Fibroblast of lung (primary cell): ENCODE data around the gene ZFYVE28. TPM values are rescaled to one million over a fixed set of nuclear protein-coding genes. Genes with fewer than 3 reads are reported as not detected.

Source experiments
- DNase-seq, 2 donors: peaks; one replicate each; pipeline versions ENCODE4 v3.0.0 to v3.0.0-alpha.2; 2010; ENCODE audit warnings: low read depth in 2 of 2
- H2AFZ ChIP-seq: 2 replicates; pipeline ENCODE4 v1.5.1; 2012; ENCODE audit warnings: low read length, control low read depth, inconsistent platforms
- H3K27ac ChIP-seq: 2 replicates; pipeline ENCODE4 v1.5.1; 2011; ENCODE audit warnings: low read length, control low read depth; ENCODE audit not compliant: insufficient read depth
- H3K27me3 ChIP-seq: 2 replicates; pipeline ENCODE4 v1.5.1; 2011; ENCODE audit warnings: mild to moderate bottlenecking, low read length; ENCODE audit not compliant: control insufficient read depth, insufficient read depth
- H3K36me3 ChIP-seq: 2 replicates; pipeline ENCODE4 v1.5.1; 2011; ENCODE audit warnings: low read length; ENCODE audit not compliant: control insufficient read depth, insufficient read depth
- H3K4me1 ChIP-seq: 2 replicates; pipeline ENCODE4 v1.5.1; 2011; ENCODE audit warnings: low read length; ENCODE audit not compliant: control insufficient read depth, insufficient read depth; ENCODE audit errors: extremely low read depth
- H3K4me2 ChIP-seq: 2 replicates; pipeline ENCODE4 v1.5.1; 2011; ENCODE audit warnings: low read length, control low read depth; ENCODE audit not compliant: insufficient read depth; ENCODE audit errors: extremely low read depth
- H3K4me3 ChIP-seq, 4 experiments: fragments of 200-600 bp in 1 of 4; sonication (generic) in 1 of 4; replicated peaks in 1 of 4; 2 replicates each; pipeline ENCODE4 v1.5.1; 2011 to 2016; ENCODE audit warnings: low read length in 4 of 4, low read depth in 3 of 4, mild to moderate bottlenecking in 3 of 4, control low read depth in 2 of 4, inconsistent platforms in 1 of 4, mixed read lengths in 1 of 4; ENCODE audit not compliant: insufficient read depth in 1 of 4; ENCODE audit errors: control extremely low read depth in 1 of 4
- H3K79me2 ChIP-seq: 2 replicates; pipeline ENCODE4 v1.5.1; 2012; ENCODE audit warnings: mild to moderate bottlenecking, low read length, inconsistent platforms; ENCODE audit not compliant: control insufficient read depth, insufficient read depth
- H3K9ac ChIP-seq: 2 replicates; pipeline ENCODE4 v1.5.1; 2011; ENCODE audit warnings: mild to moderate bottlenecking, low read length, control low read depth; ENCODE audit not compliant: insufficient read depth
- H3K9me3 ChIP-seq: 2 replicates; pipeline ENCODE4 v1.5.1; 2012; ENCODE audit warnings: low read depth, low read length; ENCODE audit not compliant: control insufficient read depth, insufficient read depth
- H4K20me1 ChIP-seq: 2 replicates; pipeline ENCODE4 v1.5.1; 2011; ENCODE audit warnings: low read length; ENCODE audit not compliant: control insufficient read depth, insufficient read depth; ENCODE audit errors: extremely low read depth
- EZH2 ChIP-seq: IDR thresholded peaks from 2 replicates; pipeline ENCODE4 v1.5.1; 2012; ENCODE audit warnings: low read length, control low read depth, mild to moderate bottlenecking; ENCODE audit errors: missing control alignments
- polyA plus RNA-seq, 2 donors: library from polyadenylated mRNA; depleted of rRNA in 1 of 2; stranded (reverse) in 1 of 2; unstranded in 1 of 2; fragments of >200 nt; gene quantifications; 2 replicates each; pipeline ENCODE4 v1.2.1, GENCODE V29; 2011 to 2012; ENCODE audit warnings: missing spikeins in 1 of 2
- total RNA-seq: library from RNA; depleted of rRNA; stranded (reverse); fragments of >200 nt; gene quantifications from 2 replicates; pipeline ENCODE4 v1.2.1, GENCODE V29; 2014
- TF ChIP-seq, protein P1 (sequence below), 2 donors: IDR thresholded peaks in 1 of 2; conservative IDR thresholded peaks in 1 of 2; 1 replicate in 1 of 2; 2 replicates in 1 of 2; pipeline ENCODE4 v1.5.1; 2011 to 2012; ENCODE audit warnings: low read length in 2 of 2, control low read depth in 1 of 2, inconsistent platforms in 1 of 2, low read depth in 1 of 2, mild to moderate bottlenecking in 1 of 2

The ZFYVE28 gene
- total and polyA plus RNA-seq, 2 donors (not counting 1 experiment from before 2014, with no cell fraction given), result 2.4 to 11.6 TPM

DNA sequence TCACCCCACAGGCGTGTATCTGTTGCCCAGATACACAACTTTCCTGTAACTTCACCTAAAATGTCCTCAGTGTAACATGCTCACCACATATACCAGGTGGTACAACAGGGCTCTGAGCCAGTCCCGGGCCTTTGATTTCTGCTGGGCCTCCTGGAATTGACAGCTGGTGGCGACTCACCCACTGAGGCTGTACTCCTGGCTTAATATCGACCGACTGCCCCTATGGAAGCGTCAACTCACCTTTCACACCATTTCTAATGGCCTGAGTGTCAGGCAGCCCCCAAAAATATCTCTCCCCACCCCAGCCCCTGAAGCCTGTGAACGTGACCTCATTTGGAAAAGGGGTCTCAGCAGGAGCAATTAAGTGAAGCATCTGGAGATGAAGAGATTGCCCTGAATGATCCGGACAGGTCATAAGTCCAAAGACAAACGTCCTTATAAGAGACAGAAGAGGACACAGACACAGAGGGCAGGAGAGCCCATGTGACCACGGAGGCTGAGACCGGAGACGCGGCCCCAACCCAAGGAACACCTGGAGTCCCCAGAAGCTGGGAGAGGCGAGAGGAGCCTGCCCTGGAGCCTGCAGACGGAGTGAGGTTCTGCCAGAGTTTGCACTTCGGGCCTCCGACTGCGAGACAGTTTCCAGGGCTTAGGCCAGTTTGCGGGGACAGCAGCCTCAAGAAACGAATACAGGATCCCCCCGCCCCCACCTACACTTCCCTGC is 144.0 kb downstream of the ZFYVE28 start:
- no peak overlapping the region for H3K4me3 ChIP-seq
- H4K20me1 ChIP-seq, result no peaks in the 10 kb centered on the region
- H3K9ac ChIP-seq, result no peak overlapping the region
- no peak overlapping the region for H2AFZ ChIP-seq
- H3K27me3 ChIP-seq, result no peaks in the 10 kb centered on the region
- no peaks in the 10 kb centered on the region for H3K36me3 ChIP-seq
- no peak for DNase-seq
- TF ChIP-seq, protein P1, sequence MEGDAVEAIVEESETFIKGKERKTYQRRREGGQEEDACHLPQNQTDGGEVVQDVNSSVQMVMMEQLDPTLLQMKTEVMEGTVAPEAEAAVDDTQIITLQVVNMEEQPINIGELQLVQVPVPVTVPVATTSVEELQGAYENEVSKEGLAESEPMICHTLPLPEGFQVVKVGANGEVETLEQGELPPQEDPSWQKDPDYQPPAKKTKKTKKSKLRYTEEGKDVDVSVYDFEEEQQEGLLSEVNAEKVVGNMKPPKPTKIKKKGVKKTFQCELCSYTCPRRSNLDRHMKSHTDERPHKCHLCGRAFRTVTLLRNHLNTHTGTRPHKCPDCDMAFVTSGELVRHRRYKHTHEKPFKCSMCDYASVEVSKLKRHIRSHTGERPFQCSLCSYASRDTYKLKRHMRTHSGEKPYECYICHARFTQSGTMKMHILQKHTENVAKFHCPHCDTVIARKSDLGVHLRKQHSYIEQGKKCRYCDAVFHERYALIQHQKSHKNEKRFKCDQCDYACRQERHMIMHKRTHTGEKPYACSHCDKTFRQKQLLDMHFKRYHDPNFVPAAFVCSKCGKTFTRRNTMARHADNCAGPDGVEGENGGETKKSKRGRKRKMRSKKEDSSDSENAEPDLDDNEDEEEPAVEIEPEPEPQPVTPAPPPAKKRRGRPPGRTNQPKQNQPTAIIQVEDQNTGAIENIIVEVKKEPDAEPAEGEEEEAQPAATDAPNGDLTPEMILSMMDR (conservative IDR thresholded peaks at IDR 0.05 in 1 of 2, IDR thresholded peaks at IDR 0.05 in 1 of 2; ENCODE audit: low read depth in 1 of 2, low read length in 2 of 2), result no peak
- no peak for TF ChIP-seq EZH2
- no peak overlapping the region for H3K27ac ChIP-seq
- H3K4me2 ChIP-seq, result no peak overlapping the region
- no peaks in the 10 kb centered on the region for H3K9me3 ChIP-seq
- H3K4me1 ChIP-seq, result no peaks in the 10 kb centered on the region
- no peaks in the 10 kb centered on the region for H3K79me2 ChIP-seq

DNA sequence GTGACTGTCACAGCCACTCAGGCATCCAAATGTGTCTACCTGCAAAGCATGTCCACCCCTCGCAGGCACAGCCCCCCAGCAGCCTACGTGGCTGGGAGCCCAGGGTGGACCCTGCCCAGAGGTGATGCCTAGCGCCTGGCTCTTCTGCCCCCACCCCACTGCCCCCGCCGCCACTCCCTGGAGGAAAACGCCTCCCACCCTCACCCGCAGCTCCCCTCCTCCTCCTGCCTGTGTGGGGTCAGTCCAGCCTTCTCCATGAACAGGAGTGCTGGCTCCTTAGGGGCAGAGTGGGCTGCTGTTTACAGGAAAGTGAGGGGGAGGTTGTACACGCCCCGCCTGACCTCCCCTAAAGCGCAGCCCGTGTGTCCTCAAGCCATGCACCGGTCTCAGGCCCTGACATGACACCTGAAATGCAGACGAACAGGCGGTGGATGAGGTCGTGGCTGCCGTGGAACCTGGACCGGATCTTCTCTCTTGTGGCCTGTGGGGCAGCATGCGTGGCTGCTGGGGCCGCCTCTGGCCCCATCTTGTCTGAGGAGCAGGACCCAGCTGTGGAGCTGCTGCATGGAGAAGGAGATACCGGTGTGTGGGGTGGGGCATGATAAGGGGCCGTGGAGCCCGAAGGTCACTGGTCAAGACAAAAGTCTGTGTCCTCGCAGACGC is 144.7 kb downstream of the ZFYVE28 start:
- Histone ChIP-seq H3K9me3 (no peaks in the 10 kb centered on the region), H4K20me1 (no peaks in the 10 kb centered on the region), H3K4me3 (no peak overlapping the region), H3K4me2 (no peak overlapping the region), H3K36me3 (no peaks in the 10 kb centered on the region), H3K27ac (no peak overlapping the region), H3K9ac (no peak overlapping the region), H3K4me1 (no peaks in the 10 kb centered on the region), H2AFZ (no peak overlapping the region), H3K27me3 (no peaks in the 10 kb centered on the region), H3K79me2 (no peaks in the 10 kb centered on the region)
- TF ChIP-seq EZH2, result no peak
- TF ChIP-seq, protein P1 (conservative IDR thresholded peaks at IDR 0.05 in 1 of 2, IDR thresholded peaks at IDR 0.05 in 1 of 2; ENCODE audit: low read depth in 1 of 2, low read length in 2 of 2), result no peak
- DNase-seq, result no peak

DNA sequence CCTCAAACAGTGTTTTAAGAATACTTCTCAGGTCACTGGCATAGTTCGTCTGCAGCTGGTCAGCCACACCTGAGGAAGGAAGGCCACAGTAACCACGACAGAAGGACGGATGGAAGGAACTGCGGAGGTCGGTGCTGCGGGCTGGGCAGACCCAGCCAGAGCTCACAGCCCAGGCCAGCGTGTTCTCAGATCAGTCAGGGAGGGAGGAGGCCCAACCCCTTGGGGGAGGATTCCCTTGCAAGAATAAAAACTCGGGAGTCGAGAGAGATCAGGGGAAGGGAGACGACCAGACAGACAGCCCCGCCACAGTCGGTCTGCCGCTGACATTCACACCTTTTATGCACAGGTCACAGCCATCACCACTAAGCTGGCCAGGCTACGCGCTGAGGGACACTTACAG is 145.2 kb downstream of the ZFYVE28 start:
- no peak overlapping the region for H3K27ac ChIP-seq
- no peaks in the 10 kb centered on the region for H3K36me3 ChIP-seq
- no peak for DNase-seq
- no peaks in the 10 kb centered on the region for H3K4me1 ChIP-seq
- H3K9ac ChIP-seq, result no peak overlapping the region
- no peaks in the 10 kb centered on the region for H4K20me1 ChIP-seq
- H3K27me3 ChIP-seq, result no peaks in the 10 kb centered on the region
- H3K9me3 ChIP-seq, result no peaks in the 10 kb centered on the region
- H2AFZ ChIP-seq, result no peak overlapping the region
- H3K79me2 ChIP-seq, result no peaks in the 10 kb centered on the region
- TF ChIP-seq, protein P1 (conservative IDR thresholded peaks at IDR 0.05 in 1 of 2, IDR thresholded peaks at IDR 0.05 in 1 of 2; ENCODE audit: low read depth in 1 of 2, low read length in 2 of 2), result no peak
- TF ChIP-seq EZH2, result no peak
- H3K4me3 ChIP-seq, result no peak overlapping the region
- no peak overlapping the region for H3K4me2 ChIP-seq
